IPS-15b (cell line): Measurements from ENCODE around the gene SLC35F3.

ENCODE experiments used
- H3K27me3 ChIP-seq: one replicate; pipeline ENCODE4 v1.6.1; 2013; ENCODE audit warnings: low read length; ENCODE audit not compliant: control insufficient read depth, insufficient read depth
- H3K36me3 ChIP-seq: one replicate; pipeline ENCODE4 v1.6.1; 2013; ENCODE audit warnings: low read length; ENCODE audit not compliant: control insufficient read depth, insufficient read depth
- H3K4me1 ChIP-seq: one replicate; pipeline ENCODE4 v1.6.1; 2013; ENCODE audit warnings: mild to moderate bottlenecking, low read length; ENCODE audit not compliant: control insufficient read depth, insufficient read depth
- H3K4me3 ChIP-seq: one replicate; pipeline ENCODE4 v1.5.1; 2013; ENCODE audit warnings: low read depth, low read length
- H3K9ac ChIP-seq: one replicate; pipeline ENCODE4 v1.6.1; 2013; ENCODE audit warnings: low read depth, mild to moderate bottlenecking, low read length
- H3K9me3 ChIP-seq: one replicate; pipeline ENCODE4 v1.6.1; 2013; ENCODE audit warnings: mild to moderate bottlenecking, low read length; ENCODE audit not compliant: control insufficient read depth, insufficient read depth

SLC35F3 gene

GRCh38 chr1:234047123-234047522 lies 142.6 kb downstream of the SLC35F3 start:
- H3K9ac ChIP-seq, result no peak overlapping the region
- no peak overlapping the region for H3K4me3 ChIP-seq
- no peaks in the 10 kb centered on the region for H3K36me3 ChIP-seq
- no peaks in the 10 kb centered on the region for H3K4me1 ChIP-seq
- no peaks in the 10 kb centered on the region for H3K27me3 ChIP-seq
- no peaks in the 10 kb centered on the region for H3K9me3 ChIP-seq

GRCh38 chr1:234062166-234062565 lies 157.7 kb downstream of the SLC35F3 start:
- H3K4me3 ChIP-seq, result no peak overlapping the region
- no peaks in the 10 kb centered on the region for H3K27me3 ChIP-seq
- H3K4me1 ChIP-seq, result no peaks in the 10 kb centered on the region
- no peak overlapping the region for H3K9ac ChIP-seq
- H3K9me3 ChIP-seq, result no peaks in the 10 kb centered on the region
- no peaks in the 10 kb centered on the region for H3K36me3 ChIP-seq

- H3K9me3 ChIP-seq, result no peaks in the 10 kb centered on the region
- H3K4me1 ChIP-seq, result no peaks in the 10 kb centered on the region
- H3K9ac ChIP-seq, result no peak overlapping the region
- no peaks in the 10 kb centered on the region for H3K36me3 ChIP-seq
- no peaks in the 10 kb centered on the region for H3K27me3 ChIP-seq
- no peak overlapping the region for H3K4me3 ChIP-seq
Measured at GRCh38 chr1:234065794-234066447, 161.4 kb downstream of the SLC35F3 start.

- Histone ChIP-seq H3K4me3 (no peak overlapping the region), H3K4me1 (no peaks in the 10 kb centered on the region), H3K9ac (no peak overlapping the region), H3K27me3 (no peaks in the 10 kb centered on the region), H3K36me3 (no peaks in the 10 kb centered on the region), H3K9me3 (no peaks in the 10 kb centered on the region)
Measured at GRCh38 chr1:234067581-234068337, 163.3 kb downstream of the SLC35F3 start.

- Histone ChIP-seq H3K36me3 (no peaks in the 10 kb centered on the region), H3K9ac (no peak overlapping the region), H3K27me3 (no peaks in the 10 kb centered on the region), H3K4me3 (no peak overlapping the region), H3K9me3 (no peaks in the 10 kb centered on the region), H3K4me1 (peaks cover 2% of the 10 kb centered on the region)
Measured at GRCh38 chr1:234069760-234070159, 165.3 kb downstream of the SLC35F3 start.

GRCh38 chr1:234072793-234073192 lies 168.3 kb downstream of the SLC35F3 start:
- Histone ChIP-seq H3K9me3 (no peaks in the 10 kb centered on the region), H3K36me3 (no peaks in the 10 kb centered on the region), H3K4me1 (peaks cover 2% of the 10 kb centered on the region), H3K9ac (no peak overlapping the region), H3K27me3 (no peaks in the 10 kb centered on the region), H3K4me3 (no peak overlapping the region)

GRCh38 chr1:234078143-234078542 lies 173.7 kb downstream of the SLC35F3 start:
- Histone ChIP-seq H3K27me3 (no peaks in the 10 kb centered on the region), H3K36me3 (no peaks in the 10 kb centered on the region), H3K4me1 (peaks cover 2% of the 10 kb centered on the region), H3K9ac (no peak overlapping the region), H3K9me3 (no peaks in the 10 kb centered on the region), H3K4me3 (no peak overlapping the region)

GRCh38 chr1:234079896-234080295 lies 175.4 kb downstream of the SLC35F3 start:
- Histone ChIP-seq H3K36me3 (no peaks in the 10 kb centered on the region), H3K9me3 (no peaks in the 10 kb centered on the region), H3K4me1 (no peaks in the 10 kb centered on the region), H3K27me3 (no peaks in the 10 kb centered on the region), H3K9ac (no peak overlapping the region), H3K4me3 (no peak overlapping the region)

GRCh38 chr1:234083460-234083859 lies 179.0 kb downstream of the SLC35F3 start:
- Histone ChIP-seq H3K36me3 (no peaks in the 10 kb centered on the region), H3K4me3 (no peak overlapping the region), H3K9me3 (no peaks in the 10 kb centered on the region), H3K4me1 (no peaks in the 10 kb centered on the region), H3K9ac (no peak overlapping the region), H3K27me3 (no peaks in the 10 kb centered on the region)

- H3K9me3 ChIP-seq, result no peaks in the 10 kb centered on the region
- H3K4me1 ChIP-seq, result no peaks in the 10 kb centered on the region
- no peaks in the 10 kb centered on the region for H3K36me3 ChIP-seq
- H3K9ac ChIP-seq, result no peak overlapping the region
- no peaks in the 10 kb centered on the region for H3K27me3 ChIP-seq
- H3K4me3 ChIP-seq, result no peak overlapping the region
Measured at GRCh38 chr1:234089396-234089795, 184.9 kb downstream of the SLC35F3 start.

- Histone ChIP-seq H3K36me3 (no peaks in the 10 kb centered on the region), H3K9ac (no peak overlapping the region), H3K4me1 (no peaks in the 10 kb centered on the region), H3K9me3 (no peaks in the 10 kb centered on the region), H3K27me3 (no peaks in the 10 kb centered on the region), H3K4me3 (no peak overlapping the region)
Measured at GRCh38 chr1:234090212-234091064, 186.0 kb downstream of the SLC35F3 start.
